GM12892 (cell line): ENCODE results near the gene PLEKHM1.
"Not testable (repeated sequence)": the region's sequence is repeated elsewhere in the genome, so short reads cannot be mapped to it uniquely, and the experiment has no call there.

Experiments
- POLR2A ChIP-seq: IDR thresholded peaks from 2 replicates; pipeline ENCODE4 v1.6.1; 2011; ENCODE audit warnings: low read depth, low read length, control low read depth
- POLR2AphosphoS5 ChIP-seq: IDR thresholded peaks from 2 replicates; pipeline ENCODE4 v1.6.1; 2011; ENCODE audit warnings: low read depth, low read length, control low read depth

DNA sequence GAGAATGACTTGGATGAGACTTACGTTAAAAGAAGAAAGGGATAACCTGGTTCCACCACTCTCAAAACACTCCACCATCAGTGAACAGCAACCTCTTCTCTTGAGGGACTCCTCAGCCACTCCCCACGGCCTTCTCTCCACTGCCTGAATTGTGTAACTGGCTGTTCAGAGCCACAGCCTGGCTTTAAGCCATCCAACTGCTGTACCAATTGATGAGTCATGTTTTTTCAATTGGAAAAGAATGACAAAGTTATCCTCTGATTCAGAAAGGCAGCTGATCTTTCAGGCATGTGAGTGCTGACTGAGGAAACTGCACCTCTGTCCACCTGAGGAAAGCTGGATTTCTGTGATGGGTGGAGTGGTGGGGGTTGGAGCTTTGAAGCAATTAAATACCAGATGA is 2.8 kb downstream of the PLEKHM1 start:
- TF ChIP-seq POLR2AphosphoS5, POLR2A: not testable (repeated sequence)
